KMS-11 (cell line): ENCODE results near the gene GRID1.

Experiments used
- H2AFZ ChIP-seq: fragments of 200-600 bp; sonication (generic); 2 replicates; pipeline ENCODE4 v1.6.1; 2016; ENCODE audit warnings: antibody characterized with exemption, mixed run types, low read depth
- H3K27ac ChIP-seq: fragments of 200-600 bp; sonication (generic); 2 replicates; pipeline ENCODE4 v1.6.1; 2016; ENCODE audit warnings: mild to moderate bottlenecking, mixed run types
- H3K27me3 ChIP-seq: fragments of 200-600 bp; sonication (generic); 2 replicates; pipeline ENCODE4 v1.6.1; 2017; ENCODE audit warnings: mild to moderate bottlenecking, low read depth, mixed run types, moderate library complexity; ENCODE audit not compliant: insufficient read depth
- H3K36me3 ChIP-seq: fragments of 200-600 bp; sonication (generic); 2 replicates; pipeline ENCODE4 v1.6.1; 2017; ENCODE audit warnings: mild to moderate bottlenecking, mixed run types; ENCODE audit not compliant: insufficient read depth
- H3K4me1 ChIP-seq: fragments of 200-600 bp; sonication (generic); 2 replicates; pipeline ENCODE4 v1.6.1; 2016; ENCODE audit warnings: mild to moderate bottlenecking, low read depth, mixed run types; ENCODE audit not compliant: poor library complexity, severe bottlenecking
- H3K4me2 ChIP-seq: fragments of 200-600 bp; sonication (generic); 2 replicates; pipeline ENCODE4 v1.7.0; 2016; ENCODE audit warnings: mild to moderate bottlenecking, mixed run types
- H3K4me3 ChIP-seq: fragments of 200-600 bp; sonication (generic); IDR thresholded peaks from 2 replicates; pipeline ENCODE4 v1.6.1; 2017; ENCODE audit warnings: low read depth, low read length, mixed read lengths; ENCODE audit not compliant: insufficient read depth
- H3K79me2 ChIP-seq: fragments of 200-600 bp; sonication (generic); 2 replicates; pipeline ENCODE4 v1.6.1; 2016; ENCODE audit warnings: low read depth, mixed run types; ENCODE audit not compliant: insufficient read depth
- H3K9ac ChIP-seq: fragments of 200-600 bp; sonication (generic); 2 replicates; pipeline ENCODE4 v1.6.1; 2016; ENCODE audit warnings: mild to moderate bottlenecking, mixed run types
- H4K20me1 ChIP-seq: fragments of 200-600 bp; sonication (generic); 2 replicates; pipeline ENCODE4 v1.6.1; 2016; ENCODE audit warnings: mild to moderate bottlenecking, mixed run types; ENCODE audit not compliant: insufficient read depth
- TF ChIP-seq, protein P1 (sequence below): fragments of 200-600 bp; sonication (generic); conservative IDR thresholded peaks from 2 replicates; pipeline ENCODE4 v1.6.1; 2017; ENCODE audit warnings: low read depth, mild to moderate bottlenecking, antibody characterized with exemption, low read length, moderate library complexity, mixed read lengths

The GRID1 gene

GRCh38 chr10:85888004-85888403, 478.6 kb downstream of the GRID1 start:
- Histone ChIP-seq H3K4me3 (no peak overlapping the region), H3K4me1 (no peaks in the 10 kb centered on the region), H4K20me1 (no peaks in the 10 kb centered on the region), H3K27me3 (no peaks in the 10 kb centered on the region), H3K36me3 (no peaks in the 10 kb centered on the region), H3K79me2 (no peaks in the 10 kb centered on the region), H3K9ac (no peak overlapping the region), H2AFZ (no peak overlapping the region), H3K4me2 (no peak overlapping the region), H3K27ac (no peak overlapping the region)
- TF ChIP-seq, protein P1, sequence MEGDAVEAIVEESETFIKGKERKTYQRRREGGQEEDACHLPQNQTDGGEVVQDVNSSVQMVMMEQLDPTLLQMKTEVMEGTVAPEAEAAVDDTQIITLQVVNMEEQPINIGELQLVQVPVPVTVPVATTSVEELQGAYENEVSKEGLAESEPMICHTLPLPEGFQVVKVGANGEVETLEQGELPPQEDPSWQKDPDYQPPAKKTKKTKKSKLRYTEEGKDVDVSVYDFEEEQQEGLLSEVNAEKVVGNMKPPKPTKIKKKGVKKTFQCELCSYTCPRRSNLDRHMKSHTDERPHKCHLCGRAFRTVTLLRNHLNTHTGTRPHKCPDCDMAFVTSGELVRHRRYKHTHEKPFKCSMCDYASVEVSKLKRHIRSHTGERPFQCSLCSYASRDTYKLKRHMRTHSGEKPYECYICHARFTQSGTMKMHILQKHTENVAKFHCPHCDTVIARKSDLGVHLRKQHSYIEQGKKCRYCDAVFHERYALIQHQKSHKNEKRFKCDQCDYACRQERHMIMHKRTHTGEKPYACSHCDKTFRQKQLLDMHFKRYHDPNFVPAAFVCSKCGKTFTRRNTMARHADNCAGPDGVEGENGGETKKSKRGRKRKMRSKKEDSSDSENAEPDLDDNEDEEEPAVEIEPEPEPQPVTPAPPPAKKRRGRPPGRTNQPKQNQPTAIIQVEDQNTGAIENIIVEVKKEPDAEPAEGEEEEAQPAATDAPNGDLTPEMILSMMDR, result no peak

GRCh38 chr10:85874208-85874607, 492.4 kb downstream of the GRID1 start:
- Histone ChIP-seq H3K27me3 (no peaks in the 10 kb centered on the region), H3K79me2 (no peaks in the 10 kb centered on the region), H3K9ac (no peak overlapping the region), H2AFZ (no peak overlapping the region), H3K27ac (no peak overlapping the region), H4K20me1 (no peaks in the 10 kb centered on the region), H3K4me3 (no peak overlapping the region), H3K4me1 (no peaks in the 10 kb centered on the region), H3K4me2 (no peak overlapping the region), H3K36me3 (no peaks in the 10 kb centered on the region; the same call in 1 of the 2 replicates)
- TF ChIP-seq, protein P1, result no peak

- no peak overlapping the region for H3K4me2 ChIP-seq
- no peaks in the 10 kb centered on the region for H3K79me2 ChIP-seq
- H3K4me3 ChIP-seq, result no peak overlapping the region
- H2AFZ ChIP-seq, result no peak overlapping the region
- H3K27me3 ChIP-seq, result no peaks in the 10 kb centered on the region
- H3K4me1 ChIP-seq, result no peaks in the 10 kb centered on the region
- H3K27ac ChIP-seq, result no peak overlapping the region
- TF ChIP-seq, protein P1, result no peak
- no peaks in the 10 kb centered on the region; the same call in 1 of the 2 replicates for H3K36me3 ChIP-seq
- H3K9ac ChIP-seq, result no peak overlapping the region
- no peaks in the 10 kb centered on the region for H4K20me1 ChIP-seq
These were observed 493.5 kb downstream of the GRID1 start for GRCh38 chr10:85873063-85873462.

GRCh38 chr10:85868627-85869499, 497.7 kb downstream of the GRID1 start:
- H3K36me3 ChIP-seq, result no peaks in the 10 kb centered on the region; the same call in 1 of the 2 replicates
- H3K4me1 ChIP-seq, result peaks cover 8% of the 10 kb centered on the region
- H4K20me1 ChIP-seq, result no peaks in the 10 kb centered on the region
- no peak overlapping the region for H3K27ac ChIP-seq
- H3K4me2 ChIP-seq, result no peak overlapping the region
- H3K27me3 ChIP-seq, result no peaks in the 10 kb centered on the region
- TF ChIP-seq, protein P1, result no peak
- no peak overlapping the region for H3K4me3 ChIP-seq
- H2AFZ ChIP-seq, result no peak overlapping the region
- no peaks in the 10 kb centered on the region for H3K79me2 ChIP-seq
- H3K9ac ChIP-seq, result no peak overlapping the region
